SK-N-SH (cell line): ENCODE measurements around the gene TRIM38.

Experiments used
- EP300 ChIP-seq, 2 experiments: IDR thresholded peaks; 2 replicates each; pipeline versions ENCODE4 v1.4.0 to v1.6.1; 2012; ENCODE audit warnings: borderline replicate concordance in 1 of 2, low read depth in 1 of 2, low read length in 1 of 2
- TAF1 ChIP-seq: IDR thresholded peaks from 2 replicates; pipeline ENCODE4 v1.6.1; 2012; ENCODE audit warnings: low read depth, mild to moderate bottlenecking, low read length, moderate library complexity, borderline replicate concordance
- TF ChIP-seq, protein P1 (sequence below): fragments of 200-600 bp; sonication (generic); IDR thresholded peaks from 2 replicates; pipeline ENCODE4 v1.6.1; 2017; ENCODE audit warnings: antibody characterized with exemption, mild to moderate bottlenecking, moderate library complexity

DNA sequence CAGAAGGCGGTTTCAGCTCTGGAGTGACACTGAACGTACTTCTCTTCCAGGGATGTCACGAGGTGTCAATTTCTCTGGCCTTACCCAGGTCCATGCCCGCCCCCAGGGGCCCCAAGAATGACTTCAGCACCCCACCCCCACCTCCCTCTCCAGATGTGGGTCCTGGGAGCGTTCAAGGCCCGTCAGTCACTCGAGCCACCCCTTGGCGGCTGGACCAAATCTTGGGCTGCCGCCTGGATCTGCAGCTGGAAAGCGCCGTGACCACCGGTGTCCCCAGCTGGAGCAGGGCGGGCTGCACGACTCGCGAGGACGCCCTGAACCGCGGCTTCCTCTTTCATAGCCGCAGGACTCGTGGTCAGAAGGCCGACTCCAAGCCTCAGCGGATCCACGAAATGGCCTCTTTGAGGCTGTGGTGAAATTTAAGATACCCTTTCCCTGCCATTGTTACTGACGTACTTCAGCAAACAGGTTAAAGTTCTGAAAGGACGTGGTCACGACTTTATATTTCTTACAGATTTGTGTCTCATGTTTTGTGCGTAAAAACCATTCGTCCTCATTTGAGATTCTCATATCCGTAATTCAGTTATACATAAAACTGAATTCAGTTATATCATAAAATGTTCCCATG lies 29.3 kb downstream of the TRIM38 start:
- TF ChIP-seq TAF1, result no peak
- TF ChIP-seq EP300 (IDR thresholded peaks at IDR 0.05; ENCODE audit: borderline replicate concordance in 1 of 2, low read depth in 1 of 2, low read length in 1 of 2), result no peak; a peak in 1 of 4 replicates
- TF ChIP-seq, protein P1, sequence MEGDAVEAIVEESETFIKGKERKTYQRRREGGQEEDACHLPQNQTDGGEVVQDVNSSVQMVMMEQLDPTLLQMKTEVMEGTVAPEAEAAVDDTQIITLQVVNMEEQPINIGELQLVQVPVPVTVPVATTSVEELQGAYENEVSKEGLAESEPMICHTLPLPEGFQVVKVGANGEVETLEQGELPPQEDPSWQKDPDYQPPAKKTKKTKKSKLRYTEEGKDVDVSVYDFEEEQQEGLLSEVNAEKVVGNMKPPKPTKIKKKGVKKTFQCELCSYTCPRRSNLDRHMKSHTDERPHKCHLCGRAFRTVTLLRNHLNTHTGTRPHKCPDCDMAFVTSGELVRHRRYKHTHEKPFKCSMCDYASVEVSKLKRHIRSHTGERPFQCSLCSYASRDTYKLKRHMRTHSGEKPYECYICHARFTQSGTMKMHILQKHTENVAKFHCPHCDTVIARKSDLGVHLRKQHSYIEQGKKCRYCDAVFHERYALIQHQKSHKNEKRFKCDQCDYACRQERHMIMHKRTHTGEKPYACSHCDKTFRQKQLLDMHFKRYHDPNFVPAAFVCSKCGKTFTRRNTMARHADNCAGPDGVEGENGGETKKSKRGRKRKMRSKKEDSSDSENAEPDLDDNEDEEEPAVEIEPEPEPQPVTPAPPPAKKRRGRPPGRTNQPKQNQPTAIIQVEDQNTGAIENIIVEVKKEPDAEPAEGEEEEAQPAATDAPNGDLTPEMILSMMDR, result no peak
